GM19193 (cell line): ENCODE results near the gene TIMM10B.

Source experiments
- POLR2A ChIP-seq: IDR thresholded peaks from 4 replicates; pipeline ENCODE4 v1.6.1; 2011; ENCODE audit not compliant: insufficient read depth, insufficient read length; ENCODE audit errors: extremely low read depth

TIMM10B gene, protein sequence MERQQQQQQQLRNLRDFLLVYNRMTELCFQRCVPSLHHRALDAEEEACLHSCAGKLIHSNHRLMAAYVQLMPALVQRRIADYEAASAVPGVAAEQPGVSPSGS

DNA sequence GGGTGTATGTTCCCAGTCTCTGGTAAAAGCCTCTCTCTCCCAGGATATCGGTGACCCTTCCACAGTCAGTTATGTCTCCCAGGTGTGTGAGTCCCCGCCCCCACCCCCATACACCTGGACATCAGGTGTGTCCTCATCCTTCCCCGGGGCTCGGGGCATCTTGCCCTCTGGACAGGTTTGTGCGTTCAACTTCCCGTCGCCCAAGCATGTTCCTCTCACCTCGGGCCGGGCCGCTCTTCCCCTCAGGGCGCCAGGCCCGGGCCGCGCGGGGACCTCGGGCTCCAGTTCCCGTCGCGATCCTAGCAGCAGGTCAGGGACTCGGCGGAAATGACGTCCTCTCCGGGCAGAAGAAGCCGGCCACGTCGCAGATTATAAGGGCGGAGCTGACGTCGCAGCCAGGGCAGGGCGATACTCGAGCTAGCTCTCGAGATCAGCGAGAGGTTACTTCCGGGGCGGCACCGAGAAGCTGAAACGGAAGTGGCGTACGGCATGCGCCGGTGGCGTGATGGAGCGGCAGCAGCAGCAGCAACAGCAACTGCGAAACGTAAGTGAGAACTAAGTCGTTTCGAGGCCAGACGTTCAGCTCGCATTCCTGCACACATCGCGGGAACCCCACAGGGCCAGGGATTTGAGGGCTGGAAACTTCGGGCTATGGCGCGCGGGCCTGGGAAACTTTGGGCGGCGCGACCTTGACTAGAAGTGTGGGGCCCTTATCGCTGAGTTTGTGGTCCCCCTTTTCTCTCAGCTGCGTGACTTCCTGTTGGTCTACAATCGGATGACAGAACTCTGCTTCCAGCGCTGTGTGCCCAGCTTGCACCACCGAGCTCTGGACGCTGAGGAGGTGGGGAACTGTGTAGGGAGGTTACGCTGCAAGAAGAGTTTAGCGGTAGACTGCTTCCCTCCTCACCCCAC is at the start of gene TIMM10B, which contains the start of gene ARFIP2:
TIMM10B (plus strand) TSS at position 490 of the 912 bp plus-strand sequence; CDS start at position 506, 16 bp downstream.
ARFIP2 (minus strand) TSS at position 320 of the 912 bp plus-strand sequence. CDS start 910 bp downstream, outside the sequence.
- peak; percentile 95 for TF ChIP-seq POLR2A

DNA sequence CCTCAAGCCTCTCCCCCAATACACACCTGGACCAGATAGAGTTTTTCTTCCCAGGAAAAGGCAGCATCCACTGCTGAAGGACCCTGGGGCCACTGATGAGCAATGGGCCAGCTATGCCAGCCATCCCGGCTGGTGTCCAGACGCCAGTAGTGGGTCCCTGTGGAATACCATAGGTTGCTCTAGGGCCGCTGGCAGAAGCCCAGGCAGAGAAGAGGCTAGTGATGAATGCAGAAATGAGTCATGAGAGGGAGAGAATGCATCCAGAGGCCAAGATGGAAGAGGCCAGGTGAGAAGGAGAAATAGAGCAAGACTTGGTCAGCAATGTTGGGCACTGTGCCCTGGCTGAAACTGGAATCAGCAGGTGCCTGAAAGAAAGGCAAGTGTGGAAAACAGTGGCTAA is 49.4 kb upstream of the TIMM10B start:
- TF ChIP-seq POLR2A = no peak

DNA sequence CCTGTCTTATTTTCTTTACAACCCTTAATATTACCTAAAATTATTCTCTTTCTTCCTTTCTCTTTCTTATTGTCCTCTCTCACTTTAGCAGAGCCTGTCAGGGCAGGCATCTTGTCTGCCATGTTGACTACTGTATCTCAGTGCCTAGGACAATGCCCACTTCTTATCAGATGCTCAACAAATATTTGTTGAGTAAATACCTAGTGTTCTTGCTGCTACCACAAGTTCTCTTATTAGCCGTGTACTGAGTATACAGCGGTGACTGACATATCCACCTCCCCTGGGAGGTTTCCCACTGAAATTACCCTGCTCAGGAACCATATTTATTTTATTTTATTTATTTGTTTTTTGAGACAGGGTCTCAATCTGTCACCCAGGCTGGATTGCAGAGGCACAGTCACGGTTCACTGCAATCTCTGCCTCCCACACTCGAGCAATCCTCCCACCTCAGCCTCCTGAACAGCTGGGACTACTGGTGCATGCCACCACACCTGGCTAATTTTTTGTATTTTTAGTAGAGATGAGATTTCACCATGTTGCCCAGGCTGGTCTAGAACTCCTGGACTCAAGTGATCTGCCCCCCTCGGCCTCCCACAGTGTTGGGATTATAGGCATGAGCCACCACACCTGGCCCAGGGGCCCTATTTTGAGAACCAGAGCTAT is 47.2 kb upstream of the TIMM10B start:
- TF ChIP-seq POLR2A = no peak

DNA sequence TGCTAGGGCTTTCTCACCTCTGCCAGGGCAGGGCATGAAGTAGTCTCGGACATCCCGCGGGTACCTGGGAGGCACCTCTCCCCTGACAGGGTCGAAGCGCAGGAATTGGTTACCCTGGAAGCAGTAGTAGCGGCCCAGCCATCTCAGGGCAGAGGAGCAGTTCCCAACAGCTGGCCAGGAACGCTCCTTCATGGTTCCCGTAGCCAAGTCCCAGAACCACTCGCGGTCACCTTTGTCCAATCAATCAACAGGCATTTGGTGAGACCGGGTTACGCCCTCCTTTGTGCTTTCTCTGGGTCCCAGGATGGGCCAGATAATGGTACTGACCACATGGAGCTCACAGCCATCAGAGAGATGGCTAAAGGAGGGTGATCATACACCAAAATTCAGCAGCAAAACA is 43.9 kb upstream of the TIMM10B start:
- no peak for TF ChIP-seq POLR2A

DNA sequence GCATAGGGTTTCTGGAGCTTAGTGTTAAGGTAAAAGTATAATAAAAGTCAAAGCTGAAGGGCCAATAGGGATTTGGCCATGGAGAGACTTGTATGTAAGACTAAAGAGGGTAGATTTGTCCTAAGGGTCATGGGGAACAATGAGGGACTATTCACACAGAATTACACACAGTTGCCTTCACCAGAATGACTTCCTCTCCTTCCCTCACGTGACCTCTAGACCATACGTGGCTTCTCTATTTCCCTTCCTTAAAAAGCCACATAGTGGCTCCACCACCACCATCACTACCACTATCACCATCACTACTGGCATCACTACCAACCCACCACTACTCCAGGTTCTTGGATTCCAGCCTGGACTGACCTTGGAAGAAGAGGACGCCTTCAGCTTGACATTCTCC is 43.3 kb upstream of the TIMM10B start:
- no peak for TF ChIP-seq POLR2A

DNA sequence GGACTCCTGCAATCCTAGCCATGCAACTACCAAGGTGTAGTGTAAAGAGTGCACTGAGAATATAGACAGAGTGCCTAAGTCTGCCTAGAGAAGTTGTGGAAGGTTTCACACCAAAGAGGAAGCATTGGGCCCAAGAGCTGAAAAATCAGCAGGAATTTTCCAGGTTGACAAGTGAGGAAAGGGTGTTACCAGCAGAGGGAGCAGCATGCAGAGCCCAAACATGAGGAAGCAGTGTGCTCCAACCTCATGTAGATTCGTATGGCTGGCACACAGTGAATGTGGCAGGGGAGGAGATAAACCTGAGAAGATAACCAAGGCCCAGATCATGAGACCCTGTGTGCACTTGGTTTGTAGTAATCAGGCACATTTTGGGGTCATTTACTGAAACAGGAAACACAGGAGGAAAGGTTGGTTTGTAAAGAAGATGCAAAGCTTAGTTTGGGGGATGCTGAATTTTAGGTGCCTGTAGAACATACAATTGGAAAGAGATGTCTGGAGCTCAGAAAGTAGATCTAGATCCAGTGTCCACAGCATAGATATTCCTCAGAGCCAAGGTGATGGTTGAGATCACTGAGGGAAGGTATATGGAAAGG is 42.2 kb upstream of the TIMM10B start:
- no peak for TF ChIP-seq POLR2A

DNA sequence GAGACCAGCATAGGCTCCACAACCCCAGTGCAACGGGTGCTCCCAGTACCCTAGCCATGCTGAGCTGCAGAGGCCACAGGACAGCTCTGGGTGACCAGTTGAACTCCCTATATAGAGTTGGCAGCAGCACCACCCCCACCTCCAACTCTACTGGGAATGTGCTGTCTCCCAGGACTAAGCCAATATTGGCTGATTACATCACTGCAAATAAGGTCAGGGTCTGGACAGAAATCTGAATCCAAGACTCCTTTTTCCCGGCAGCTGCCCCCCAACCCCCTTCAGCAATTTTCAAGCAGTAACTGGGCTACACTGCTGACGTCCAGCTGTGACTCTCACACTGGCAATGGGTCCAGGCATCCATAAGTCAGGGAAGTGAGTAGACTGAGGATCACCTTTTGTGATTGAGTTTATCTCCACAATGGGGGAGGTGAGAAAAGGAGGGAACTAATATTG is 40.4 kb upstream of the TIMM10B start, which contains the start of gene HPX:
HPX (minus strand) TSS at position 82 of the 453 bp plus-strand sequence; CDS start at position 58, 24 bp downstream.
- no peak for TF ChIP-seq POLR2A

DNA sequence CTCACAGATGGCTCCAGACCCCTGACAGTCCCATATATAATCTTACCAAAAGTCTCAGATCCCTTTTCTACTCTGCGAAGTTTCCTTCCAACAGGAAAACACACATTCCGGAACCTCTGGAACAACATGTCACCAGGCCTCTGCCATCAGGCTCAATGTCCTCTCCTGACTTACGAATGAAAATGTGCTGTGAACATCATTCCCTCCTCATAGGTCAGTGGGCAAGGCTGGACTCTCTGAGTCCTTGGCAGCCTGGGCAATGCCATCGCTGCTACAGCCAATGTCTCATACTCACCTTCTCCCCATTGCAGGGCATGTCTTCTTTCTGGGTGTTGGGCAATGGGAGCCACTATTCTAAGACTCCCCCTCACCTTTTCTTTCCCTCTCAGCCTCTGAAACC is 38.9 kb upstream of the TIMM10B start:
- no peak for TF ChIP-seq POLR2A

DNA sequence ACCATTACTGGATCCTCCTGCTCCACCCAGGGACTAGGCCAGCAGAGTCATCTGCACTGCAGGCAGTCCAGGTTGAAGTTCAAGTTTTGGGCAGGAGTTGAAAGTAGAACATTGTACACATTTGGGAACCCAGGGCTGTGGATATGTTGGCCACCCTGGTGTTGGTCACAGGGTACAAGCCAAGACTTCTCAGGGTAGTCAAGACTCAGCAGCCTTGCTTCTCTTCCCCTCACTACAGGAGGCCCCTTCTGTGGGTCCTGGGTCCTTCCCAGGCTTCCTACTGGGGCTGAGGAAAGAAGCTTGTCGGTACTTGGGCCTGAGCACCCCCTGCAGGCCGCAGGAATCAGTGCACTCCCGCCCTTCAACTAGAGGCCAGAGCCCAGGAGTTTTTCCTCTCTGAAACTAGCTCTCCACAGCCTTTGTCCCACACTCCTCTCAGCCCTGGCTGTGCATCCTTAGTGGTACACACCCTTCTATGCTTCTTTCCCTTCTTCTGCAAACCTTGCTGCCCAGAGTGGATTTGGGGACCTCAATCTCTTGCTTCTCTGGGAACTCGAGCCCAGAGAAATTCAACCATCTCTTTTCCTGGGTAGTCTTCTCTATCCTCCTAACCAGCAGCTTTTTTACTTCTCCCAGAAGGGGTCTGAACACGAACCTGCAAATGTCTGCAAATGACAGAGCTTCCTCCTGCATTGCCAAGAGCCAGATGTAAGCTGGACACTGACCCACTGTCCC is 37.9 kb upstream of the TIMM10B start:
- no peak for TF ChIP-seq POLR2A

DNA sequence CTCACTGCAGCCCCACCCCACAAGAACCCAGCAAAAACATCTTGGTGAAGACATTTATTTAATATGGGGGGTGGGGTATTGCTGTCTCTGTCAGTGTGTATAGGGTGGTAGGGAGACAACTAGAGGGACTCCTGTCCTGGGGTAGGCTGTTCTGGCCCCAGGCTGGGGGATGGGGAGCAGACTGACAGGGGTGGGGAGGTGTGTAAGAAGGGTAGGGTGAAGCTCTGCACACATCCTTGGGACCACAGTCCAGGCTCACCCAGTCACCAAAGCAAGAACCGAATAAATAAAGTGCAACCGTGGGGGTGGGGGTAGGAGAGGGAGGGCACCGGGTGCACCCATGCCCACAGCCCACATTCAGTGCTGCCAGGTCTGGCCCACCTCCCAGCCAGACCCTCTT is 32.7 kb upstream of the TIMM10B start:
- TF ChIP-seq POLR2A = no peak

DNA sequence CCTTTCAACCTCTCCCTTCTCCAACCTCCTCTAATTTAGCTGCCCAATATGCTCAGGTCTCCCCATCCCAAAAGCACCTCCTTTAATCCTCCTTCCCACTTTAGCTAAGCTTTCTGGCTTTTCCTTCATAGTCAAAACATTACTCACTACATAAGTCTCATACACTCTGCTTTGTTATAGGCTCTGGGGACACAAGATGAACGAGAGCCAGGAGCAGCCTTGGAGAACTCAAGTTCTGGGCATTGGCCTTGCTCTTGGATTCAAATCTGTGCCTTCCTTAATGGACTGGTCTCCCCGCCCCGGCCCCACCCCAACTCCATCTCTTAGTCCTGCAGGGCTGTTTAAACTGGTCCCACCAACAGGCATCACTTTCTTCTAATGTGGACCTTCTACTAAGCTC is 29.1 kb upstream of the TIMM10B start:
- no peak for TF ChIP-seq POLR2A

DNA sequence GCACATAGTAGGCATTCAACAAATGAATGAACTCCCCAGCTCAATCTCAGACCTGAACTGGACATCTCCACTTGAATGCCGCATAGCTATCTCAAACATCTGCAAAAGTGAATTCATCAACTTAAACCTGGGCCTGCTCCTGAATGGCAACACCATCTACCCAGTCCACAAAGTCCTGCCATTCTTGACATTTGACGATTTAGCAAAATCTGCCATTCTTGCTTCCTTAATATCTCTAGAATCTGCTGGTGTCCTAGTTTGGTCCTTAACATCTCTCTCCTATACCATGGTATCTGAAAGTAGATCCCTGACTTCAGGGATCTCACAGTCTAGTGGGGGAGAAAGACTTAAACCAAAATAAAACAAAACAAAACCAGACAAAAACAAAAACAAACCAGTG is 28.1 kb upstream of the TIMM10B start:
- no peak for TF ChIP-seq POLR2A

DNA sequence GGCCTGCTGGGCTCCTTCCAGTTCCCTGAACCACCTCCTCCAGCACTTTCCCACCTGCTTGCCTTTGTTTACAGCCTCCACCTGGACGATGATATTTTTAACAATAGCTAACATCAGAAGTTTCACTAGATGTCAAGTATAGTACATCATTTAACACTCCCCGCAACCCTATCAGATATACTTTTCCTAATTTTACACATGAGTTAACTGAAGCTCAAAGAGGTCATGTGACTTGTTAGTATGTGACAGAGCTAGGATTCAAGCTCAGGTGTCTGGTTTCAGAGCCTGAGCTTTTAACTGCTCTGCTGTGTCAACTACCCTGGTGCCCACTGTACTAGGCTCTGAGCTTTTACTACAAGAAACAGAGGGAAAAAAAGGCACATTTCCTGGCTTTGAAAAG is 26.2 kb upstream of the TIMM10B start:
- no peak for TF ChIP-seq POLR2A

DNA sequence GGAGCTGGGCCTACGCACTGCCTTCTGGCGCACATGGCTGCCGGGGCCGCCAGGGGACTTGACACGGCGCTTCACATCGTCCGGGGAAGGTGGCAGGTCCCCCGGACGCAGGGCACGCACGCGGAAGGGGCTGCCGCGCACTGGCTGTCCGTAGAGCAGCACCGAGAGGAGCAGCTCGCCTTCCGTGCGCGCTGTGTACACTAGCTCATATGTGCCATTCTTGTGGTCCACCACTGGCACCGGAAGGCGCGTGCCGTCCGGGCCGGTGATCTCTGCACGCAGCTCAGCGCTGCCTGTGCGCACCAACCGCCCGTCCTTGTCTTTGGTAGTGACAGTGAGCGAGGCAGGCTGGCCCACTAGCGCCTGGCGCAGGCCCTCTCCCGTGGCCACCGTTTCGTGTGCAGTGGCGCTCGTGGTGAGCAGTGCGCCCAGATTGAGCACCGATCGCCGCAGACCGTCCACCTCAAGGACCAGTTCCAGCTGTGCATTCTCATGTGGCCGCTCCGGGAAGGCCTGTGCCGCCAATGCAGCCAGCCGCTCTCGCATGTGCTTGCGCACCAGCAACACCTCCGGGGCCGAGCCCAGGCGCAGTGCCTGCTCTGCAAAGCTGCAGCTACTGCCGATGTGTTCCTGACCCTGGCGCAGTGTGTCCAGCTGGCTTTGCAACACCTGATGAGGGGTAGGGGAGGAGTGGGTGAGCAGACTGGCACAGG is 24.8 kb upstream of the TIMM10B start:
- no peak for TF ChIP-seq POLR2A
